Right lung (tissue), 5 donors: ENCODE measurements around the gene FOCAD. TPM values are rescaled to one million over a fixed set of nuclear protein-coding genes. Genes with fewer than 3 reads are reported as not detected.

Experiments used
- DNase-seq, 2 donors: peaks; one replicate each; pipeline ENCODE4 v3.0.0-alpha.2; 2013
- polyA plus RNA-seq, 5 donors: library from polyadenylated mRNA; unstranded; fragments of 120-200 nt; gene quantifications; one replicate each; pipeline versions ENCODE4 v1.2.1 to v1.2.3, GENCODE V29; 2013; ENCODE audit warnings: inconsistent platforms in 1 of 5, low replicate concordance in 1 of 5; ENCODE audit not compliant: insufficient read length in 5 of 5, insufficient read depth in 1 of 5

Gene FOCAD
- polyA plus RNA-seq, 5 donors = 22.0 to 36.1 (median 27.4) TPM

DNA sequence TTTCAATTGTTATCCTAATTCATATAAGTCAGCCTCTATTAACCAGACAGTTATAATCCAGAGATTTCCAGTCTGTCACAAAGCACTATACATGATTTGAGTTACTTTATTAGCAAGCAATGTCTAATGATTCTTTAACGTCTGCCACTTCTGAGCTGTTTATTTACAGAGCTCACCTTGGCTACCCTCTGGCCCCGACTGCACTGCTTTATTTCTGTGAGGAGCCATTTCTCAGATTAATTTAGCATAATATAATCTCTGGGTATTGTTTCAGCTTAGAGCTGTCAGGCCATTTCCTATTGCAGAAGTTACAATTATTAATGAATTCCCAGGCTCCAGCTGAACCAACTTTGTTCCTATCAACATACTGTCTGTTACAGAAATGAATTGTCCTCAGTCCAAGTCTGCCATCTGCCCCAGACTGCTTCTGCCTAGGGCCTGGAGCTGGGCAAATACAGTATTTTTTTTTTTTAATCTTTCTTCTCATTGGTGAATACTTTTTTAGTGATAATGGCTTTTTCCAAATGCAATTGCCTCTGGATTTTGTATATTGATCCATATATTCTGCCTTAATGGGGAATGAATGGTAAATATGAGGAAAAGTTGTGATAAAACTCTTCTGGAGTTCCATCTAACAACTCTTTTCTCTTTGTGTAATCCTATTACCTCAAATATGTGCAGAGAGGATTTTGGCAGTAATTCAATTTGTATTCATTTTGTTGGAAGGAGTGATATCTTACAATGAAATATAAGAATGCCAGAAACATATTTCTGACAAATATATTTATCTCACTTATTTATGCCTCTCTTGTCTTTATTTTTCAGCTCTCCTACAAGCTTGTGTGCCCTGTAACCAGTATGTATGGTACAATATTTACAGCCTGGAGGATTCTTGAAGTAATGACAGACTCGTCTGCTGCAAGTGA lies 104.7 kb downstream of the FOCAD start:
- peak in 1 of 2 donors; percentile 1 for DNase-seq

DNA sequence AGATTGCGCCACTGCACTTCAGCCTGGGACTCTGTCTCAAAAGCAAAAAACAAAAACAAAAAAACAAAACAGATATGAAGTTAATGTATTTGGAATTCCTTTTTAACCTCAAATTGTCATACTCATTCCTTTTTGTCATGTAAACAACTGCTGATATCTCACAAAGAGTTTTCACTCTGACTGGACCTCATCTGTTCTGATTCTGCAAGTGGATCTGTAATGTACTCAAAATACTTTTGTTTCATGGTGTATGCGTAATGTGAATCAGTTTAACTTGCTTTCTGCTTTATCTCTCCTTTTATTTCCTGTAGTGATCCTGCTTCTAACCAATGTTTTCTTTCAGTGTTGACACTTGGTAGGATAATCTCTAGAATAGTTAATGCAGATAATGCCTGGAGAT lies 106.7 kb downstream of the FOCAD start:
- DNase-seq = no peak

GRCh38 chr9:20791682-20792081 lies 107.6 kb downstream of the FOCAD start:
- no peak for DNase-seq

DNA sequence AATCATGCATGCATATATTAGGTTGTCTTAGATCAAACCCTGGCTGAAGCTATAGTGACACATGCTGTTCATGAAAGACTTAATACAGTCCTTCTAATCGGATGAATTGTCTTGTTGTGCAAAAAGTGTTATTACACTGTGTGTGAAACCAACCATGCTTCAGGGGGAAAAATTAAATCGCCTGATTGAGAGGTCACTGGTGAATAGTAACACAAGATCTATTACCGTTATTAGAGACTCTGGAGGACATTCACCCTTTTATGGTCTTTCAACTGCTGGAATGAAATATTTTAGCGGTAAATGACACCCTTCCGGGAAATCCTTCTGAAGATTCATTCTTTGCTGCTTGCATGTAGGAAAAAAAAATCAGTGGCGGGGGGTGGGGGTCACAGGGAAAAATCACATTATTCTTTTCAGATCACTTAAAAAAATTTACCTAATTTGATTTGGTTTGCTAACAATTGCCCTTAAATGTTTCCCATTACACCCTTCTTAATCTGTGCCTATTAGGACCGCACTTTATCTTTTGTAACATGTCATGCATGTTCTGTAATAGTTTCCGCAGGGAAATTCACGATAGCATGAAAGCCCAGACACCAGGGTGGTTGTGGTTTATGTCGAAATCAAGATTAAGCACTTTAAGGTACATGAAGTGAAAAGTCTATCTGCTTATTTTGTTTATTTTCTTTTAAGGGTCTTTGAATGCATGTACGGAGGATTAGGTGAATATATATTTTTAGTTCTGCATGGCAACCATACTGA lies 120.6 kb downstream of the FOCAD start:
- DNase-seq = no peak

- DNase-seq = no peak
These were observed 121.7 kb downstream of the FOCAD start for GRCh38 chr9:20805766-20806165.

- no peak for DNase-seq
These were observed 123.9 kb downstream of the FOCAD start for GRCh38 chr9:20808002-20808401.

GRCh38 chr9:20811872-20812271 lies 127.8 kb downstream of the FOCAD start:
- no peak for DNase-seq

- no peak for DNase-seq
These were observed 132.1 kb downstream of the FOCAD start for GRCh38 chr9:20815923-20816703.

- no peak for DNase-seq
These were observed 139.0 kb downstream of the FOCAD start for GRCh38 chr9:20823051-20823450.

DNA sequence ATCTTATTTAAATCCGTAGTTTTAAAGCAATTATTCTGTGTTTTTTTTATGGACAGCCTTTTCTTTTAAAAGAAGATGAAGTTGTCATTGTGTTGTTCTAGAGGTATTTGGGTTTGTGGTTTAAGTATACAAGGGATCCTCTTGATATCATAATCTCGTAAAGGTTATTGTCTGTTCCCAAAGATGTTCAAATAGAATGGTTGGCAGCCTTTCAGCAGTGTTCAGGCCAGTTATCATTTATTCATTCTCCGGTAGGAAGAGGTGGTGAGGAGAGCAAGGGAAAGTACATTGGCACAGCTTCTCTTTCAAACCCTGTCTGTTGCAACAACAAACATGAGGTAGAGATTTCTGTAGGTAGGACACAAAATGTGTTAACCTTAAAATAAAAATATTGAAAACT lies 147.0 kb downstream of the FOCAD start:
- no peak for DNase-seq

DNA sequence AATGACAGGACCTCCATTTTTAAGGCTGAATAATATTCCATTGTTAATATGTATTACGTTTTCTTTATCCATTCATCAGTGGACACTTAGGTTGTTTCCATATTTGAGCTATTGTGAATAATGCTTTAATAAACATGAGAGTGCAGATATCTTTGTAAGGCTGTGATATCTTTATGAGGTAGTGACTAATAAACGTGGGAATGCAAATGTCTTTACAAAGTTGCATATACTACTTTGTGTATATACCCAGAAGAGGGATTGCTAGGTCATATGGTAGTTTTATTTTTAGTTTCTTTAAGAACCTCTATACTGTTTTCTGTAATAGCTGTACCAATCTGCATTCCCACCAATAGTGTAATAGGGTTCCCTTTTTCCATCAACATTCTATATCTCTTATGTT lies 148.7 kb downstream of the FOCAD start:
- DNase-seq = no peak

- peak; percentile 9 to 12 for DNase-seq
These were observed 151.6 kb downstream of the FOCAD start for GRCh38 chr9:20835377-20836286.

- DNase-seq = no peak
These were observed 153.1 kb downstream of the FOCAD start for GRCh38 chr9:20837166-20837565.

GRCh38 chr9:20838218-20838617 lies 154.2 kb downstream of the FOCAD start:
- DNase-seq = no peak

GRCh38 chr9:20844916-20845315 lies 160.9 kb downstream of the FOCAD start:
- no peak for DNase-seq

GRCh38 chr9:20848490-20848889 lies 164.4 kb downstream of the FOCAD start:
- no peak for DNase-seq

- DNase-seq = no peak
These were observed 169.8 kb downstream of the FOCAD start for GRCh38 chr9:20853866-20854265.

DNA sequence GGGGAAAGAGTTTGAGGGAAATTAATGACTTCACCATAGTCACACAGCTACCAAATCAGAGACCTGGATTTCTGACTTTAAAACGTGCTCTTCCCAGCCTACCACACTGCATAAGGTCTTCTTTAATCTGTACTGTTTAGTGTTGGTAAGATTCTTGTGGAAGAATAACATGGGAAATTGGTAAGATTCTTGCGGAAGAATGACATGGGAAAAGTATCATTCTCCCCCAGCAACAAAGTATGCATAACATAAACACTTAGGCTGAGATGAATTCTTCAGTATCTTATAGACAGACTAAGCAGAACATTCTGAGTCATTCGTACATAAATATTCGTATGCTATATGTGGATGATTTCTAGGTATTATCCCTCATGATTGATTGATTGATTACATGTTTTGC lies 170.4 kb downstream of the FOCAD start:
- no peak for DNase-seq

- DNase-seq = no peak
These were observed 179.9 kb downstream of the FOCAD start for GRCh38 chr9:20863945-20864344.

DNA sequence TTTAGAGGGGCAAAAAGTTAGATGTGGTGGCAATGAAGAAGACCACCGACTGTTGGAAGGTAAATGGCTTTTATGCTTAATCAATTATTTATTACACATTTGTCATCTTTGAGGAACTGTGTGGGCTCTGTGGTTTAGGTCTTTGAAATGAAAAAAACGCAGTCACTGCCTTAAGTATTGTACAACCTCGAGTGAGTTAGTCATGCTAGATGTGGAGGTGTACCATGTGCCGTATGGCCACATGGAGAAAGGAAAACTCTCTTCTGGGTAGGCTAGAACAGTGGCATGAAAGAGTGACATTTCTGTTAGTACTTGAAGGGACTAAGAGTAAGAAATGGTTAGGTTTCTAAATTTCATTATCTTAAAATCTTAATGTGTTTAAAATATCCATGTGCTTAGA lies 181.3 kb downstream of the FOCAD start:
- DNase-seq = no peak

DNA sequence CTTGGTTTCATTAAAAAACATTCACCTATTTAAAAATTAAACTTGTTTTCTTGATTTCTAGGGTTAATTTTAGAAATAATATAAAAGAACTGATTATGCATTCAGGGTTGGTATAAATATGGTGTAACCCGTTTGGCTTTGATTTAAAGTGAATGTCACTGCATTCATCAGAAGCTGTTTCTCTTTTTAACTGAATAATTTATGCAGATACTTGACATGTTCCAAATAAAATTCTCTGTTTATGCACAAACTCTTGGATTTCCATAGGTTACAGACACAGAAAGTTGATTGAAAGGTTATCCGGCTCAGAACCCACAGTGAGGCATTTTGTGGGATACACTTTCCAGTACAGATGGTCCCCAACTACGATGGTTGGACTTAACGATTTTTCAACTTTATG lies 186.1 kb downstream of the FOCAD start:
- no peak for DNase-seq
